Astrocyte of the hippocampus (primary cell): ENCODE data around the gene F12.
"Not testable (repeated sequence)": the region's sequence is repeated elsewhere in the genome, so short reads cannot be mapped to it uniquely, and the experiment has no call there.

Experiments
- DNase-seq: peaks from one replicate; pipeline ENCODE4 v3.0.0; 2011; ENCODE audit warnings: low read depth, low spot score

The F12 gene

DNA sequence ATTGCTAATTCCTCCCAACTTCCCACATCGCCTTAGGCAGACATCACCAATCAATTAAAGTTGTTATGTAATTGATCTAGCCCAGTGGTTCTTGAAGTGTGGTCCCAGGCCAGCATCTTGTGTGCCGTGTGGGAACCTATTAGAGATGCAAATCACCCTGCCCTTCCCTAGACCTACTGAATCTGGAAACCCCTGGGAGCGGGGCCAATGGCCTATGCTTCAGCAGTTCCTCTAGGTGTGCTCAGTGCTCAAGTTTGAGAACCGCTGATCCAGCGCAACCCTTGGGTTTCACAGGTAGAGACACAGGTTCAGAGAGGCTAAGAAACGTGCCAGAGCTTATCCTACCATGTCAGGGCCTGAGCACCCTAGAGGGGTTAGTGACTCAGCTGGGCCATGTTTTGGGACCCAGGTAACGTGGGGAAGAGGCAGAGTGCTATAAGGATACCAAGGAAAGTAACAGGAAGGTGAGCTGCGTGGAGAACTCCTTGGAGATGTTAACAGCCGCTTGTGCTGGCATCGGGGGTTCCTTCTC lies 20.8 kb downstream of the F12 start:
- DNase-seq = no peak

DNA sequence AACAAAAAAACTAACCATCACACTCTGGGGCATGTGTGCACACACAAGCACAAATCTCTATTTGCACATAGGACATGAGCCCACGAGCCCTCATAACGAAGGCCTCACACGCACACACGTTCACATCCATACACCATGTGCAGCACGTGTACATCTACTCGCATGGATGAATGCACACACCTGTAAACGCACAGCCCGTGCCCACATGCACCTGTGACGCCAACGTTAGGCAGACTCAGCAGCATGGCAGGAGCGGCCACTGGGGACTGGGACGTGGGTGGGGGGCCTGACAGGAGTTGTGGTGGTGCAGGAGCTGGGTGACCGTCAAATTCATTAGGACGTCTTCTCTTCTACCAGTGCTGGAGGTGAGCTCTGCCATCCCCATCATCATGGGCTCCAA lies 22.0 kb downstream of the F12 start:
- DNase-seq = no peak

DNA sequence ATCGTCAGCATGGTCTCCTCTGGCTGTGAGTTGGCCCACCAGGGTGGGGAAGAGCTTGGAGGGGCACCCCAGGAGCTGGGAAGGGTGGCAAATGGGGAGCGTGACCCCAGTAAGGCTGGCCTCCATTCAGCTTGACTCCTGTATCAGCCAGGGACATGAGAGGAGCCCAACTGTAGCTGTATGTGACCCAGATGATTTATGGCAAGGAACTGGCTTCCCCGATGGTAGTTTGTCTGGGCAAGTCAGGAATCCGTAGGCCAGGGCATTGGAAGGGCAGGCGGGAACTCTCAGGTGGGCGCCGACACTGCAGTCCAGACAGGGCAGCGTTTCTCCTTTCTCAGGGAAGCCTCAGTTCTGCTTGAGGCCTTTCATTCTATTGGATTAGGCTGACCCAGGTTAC lies 22.8 kb downstream of the F12 start:
- DNase-seq = no peak

DNA sequence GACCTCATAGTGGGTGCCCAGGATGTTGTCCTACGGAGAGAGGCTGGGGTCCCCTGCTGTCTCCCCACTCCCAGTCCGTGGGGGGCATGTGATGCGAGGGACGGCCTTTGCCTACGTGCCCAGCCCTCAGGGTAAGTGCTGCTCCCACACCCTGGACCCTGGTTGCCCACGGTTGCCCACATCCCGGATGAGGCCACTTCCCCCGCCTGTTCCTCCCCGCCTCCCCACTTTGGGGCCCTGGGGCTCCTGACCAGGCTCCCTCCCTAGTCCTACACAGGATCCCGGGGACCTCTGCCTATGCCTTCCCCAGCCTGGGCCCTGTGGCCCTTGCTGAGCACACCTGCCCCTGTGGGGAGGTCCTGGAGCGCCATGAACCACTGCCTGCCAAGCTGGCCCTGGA lies 23.6 kb downstream of the F12 start:
- DNase-seq = no peak

DNA sequence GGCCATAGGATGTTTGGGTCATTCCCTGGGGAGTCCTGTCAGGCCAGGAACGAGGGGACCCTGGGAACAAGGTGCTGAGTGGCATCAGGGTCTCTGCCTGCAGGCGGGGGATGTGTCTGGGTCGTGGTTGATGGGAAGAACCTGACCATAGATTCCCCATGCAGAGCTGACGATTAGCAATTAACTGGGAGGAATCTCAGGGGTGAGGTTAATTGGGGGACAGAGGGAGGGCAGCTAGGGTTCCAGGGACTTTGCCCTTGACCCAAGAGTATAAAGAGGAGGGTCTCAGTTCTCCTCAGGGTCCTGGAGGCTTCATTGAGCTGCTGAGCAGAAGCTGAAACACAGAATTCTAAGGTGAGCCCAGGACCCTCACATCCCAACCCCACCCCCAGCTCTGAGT lies 25.2 kb downstream of the F12 start, which contains the start of gene SLC34A1:
Gene SLC34A1, plus strand, starts transcription at position 301 of the 400 bp plus-strand sequence. CDS start 1,308 bp downstream, outside the sequence.
- DNase-seq = no peak

DNA sequence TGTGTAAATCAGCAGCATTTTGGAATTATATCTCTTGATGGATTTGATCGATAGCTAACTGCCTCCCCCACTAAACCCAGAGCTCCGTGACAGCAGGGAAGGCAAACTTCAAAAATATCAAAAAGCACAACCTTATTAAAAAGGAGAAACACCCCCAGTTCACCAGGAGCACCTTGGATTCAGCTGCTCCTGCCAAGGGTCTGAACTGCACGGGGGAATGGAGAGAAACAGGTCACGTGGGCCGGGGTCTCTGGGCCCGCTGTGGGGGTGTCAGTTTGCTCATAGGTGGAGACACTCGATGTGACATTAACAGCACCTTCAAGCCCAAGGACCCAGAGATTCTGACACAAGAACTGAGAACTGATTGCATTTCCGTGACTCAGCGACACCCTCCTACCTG lies 26.2 kb downstream of the F12 start:
- no peak for DNase-seq

DNA sequence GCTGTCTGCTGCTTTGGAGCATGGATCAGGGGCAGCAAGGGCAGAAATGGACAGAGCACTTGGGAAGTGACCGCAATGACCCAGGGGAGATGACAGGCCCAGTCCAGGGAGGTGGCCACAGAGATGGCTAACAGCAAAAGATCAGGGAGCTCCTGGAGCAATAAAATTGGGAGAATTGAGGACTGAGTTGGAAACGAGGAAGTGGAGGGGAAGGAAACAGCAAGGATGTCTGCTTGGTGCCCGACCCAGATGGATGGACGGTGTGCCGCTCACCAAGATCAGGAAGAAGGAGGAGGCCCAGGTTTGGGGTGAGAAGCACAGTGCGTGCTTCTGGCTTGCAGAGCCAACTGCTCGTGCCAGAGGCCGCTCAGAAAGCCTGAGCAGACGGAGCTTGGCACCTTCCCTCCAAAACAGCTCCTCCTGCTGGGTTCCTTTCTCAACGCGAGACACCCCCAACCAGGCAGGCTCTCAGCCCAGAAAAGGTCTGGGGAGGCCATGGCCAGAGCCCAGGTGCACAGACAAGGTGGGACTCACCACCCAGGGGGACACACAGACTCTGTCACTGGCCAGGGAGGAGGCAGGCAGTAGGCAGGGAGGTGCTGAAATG lies 26.8 kb downstream of the F12 start:
- peak; percentile 54 for DNase-seq

DNA sequence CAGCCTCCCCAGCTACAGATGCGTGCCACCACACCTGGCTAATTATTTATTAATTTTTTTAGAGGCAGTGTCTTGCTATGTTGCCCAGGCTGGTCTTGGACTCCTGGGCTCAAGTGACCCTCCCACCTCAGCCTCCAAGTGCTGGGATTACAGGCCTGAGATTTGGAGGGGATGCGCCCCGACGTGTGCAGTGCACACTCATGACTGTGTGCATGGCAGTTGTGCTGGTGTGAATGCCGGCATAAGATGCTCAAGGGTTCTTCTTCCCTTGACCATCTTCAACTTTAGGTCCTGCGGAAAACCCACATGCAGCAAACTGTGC lies 28.6 kb downstream of the F12 start:
- DNase-seq = no peak

DNA sequence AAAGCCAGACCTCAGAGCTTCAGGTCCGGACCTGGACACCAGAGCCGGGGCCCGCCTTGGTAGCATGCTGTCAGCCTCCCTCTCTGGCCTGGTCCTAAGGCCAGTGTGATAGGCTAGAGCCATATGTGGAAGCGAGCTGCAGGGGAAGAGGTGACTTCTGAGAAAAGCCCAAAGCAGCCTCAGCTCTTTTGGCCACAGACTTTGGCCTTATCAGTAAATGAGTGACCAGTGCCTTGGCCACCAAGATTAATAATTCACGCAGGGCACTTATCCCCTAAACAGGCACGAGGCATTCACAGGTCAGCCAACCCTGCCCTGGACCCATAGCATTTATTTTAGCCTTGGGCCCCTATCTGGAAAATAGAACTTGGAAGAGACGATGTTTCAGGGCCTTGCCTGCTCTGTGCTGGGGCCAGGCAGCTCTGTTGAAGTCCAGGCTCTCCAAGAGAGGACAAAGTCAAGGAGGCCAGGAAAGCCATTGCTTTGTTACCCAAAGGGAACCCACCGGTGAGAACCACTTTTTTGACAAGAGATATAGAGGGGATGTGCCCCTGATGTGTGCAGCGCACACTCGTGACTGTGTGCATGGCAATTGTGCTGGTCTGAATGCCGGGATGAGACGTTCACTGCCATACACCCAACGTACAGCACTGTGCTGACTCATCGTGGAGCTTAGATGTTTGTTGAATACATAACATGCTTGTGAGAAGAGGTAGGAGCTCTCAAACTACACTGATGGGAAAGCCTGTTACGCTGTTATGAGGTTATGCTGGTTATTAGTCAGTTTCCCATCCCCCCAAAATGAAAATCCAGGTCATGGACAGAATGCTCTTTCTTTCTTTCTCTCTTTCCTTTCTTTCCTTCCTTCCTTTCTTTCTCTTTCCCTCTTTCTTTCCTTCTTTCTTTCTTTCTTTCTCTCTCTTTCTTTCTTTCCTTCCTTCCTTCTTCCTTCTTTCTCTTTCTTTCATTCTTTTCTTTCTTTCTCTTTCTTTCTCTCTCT lies 30.2 kb downstream of the F12 start:
- DNase-seq = peak; percentile 78

DNA sequence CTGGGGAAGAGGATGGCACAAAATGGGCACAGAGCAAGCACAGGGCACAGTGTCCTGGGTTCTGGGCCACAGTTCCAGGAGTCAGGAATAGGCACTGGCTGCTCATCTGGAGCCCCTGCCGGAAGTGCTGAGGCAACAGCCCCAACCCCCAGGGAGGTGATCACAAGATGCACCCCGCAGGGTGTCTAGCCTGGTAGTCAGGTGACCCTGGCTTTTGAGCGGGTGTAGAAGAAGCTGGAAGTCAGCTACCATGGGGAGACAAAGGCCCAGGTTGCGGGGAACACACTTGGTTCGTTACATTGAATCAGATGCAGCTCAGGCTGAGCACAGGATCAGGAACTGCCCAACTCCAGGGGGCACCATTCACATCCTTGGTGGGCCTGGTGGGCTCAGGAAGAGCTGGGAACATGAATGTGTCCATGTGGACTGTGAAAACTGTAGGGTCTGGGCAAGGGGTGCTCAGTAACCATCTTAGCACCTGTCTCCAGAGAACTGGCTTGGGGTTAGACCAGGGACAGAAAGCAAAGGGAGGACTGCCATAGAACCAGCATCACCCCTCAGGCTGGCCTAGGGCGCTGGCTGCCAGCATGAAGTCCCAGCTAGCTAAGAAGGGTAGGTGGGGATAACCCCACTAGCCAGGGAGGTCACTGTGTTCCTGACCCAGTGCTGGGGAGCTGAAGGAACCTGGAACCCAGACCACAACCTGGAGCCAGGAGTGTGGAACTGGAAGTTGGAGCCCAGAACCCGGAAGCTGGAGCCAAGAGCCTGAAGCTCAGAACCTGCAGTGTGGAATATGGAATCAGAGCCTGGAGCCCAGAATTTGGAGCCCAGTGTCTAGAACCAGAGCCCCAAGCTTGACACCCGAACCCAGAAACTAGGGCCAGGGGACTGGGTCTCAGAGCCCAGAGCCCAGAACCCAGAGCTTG lies 31.2 kb downstream of the F12 start:
- no peak for DNase-seq

DNA sequence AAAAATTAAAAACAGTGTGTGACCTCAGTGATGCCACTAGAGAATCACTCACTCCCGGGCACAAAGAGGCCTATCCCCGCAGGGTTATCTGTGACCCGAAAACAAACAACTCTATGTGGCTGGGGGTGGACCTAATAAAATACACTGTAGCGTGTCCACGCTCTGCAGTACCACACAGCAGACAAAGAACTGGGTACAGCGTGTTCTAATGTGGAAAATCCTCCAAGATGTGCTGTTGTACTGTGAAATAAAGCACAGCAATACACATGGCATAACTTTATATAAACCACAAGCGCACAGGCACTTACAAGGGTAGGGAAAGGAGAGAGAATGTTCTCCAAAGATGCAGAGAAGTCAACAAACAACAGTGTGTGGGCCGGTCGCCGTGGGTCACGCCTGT lies 33.3 kb downstream of the F12 start:
- no peak for DNase-seq

DNA sequence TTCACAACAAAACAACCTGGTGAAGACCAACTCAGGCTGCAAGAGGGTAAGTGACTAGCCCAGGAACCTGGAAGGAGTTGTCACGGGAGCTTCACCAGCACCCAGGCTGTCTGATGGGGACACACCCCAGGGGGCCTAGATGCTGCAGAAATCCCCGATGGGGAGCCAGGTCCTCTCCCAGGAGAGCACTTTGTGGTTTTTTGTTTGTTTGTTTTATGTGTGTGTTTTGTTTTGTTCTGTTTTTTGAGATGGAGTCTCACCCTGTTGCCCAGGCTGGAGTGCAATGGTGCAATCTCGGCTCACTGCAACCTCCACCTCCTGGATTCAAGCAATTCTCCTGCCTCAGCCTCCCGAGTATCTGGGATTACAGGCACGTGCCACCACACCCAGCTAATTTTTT lies 33.8 kb downstream of the F12 start:
- DNase-seq = not testable (repeated sequence)

DNA sequence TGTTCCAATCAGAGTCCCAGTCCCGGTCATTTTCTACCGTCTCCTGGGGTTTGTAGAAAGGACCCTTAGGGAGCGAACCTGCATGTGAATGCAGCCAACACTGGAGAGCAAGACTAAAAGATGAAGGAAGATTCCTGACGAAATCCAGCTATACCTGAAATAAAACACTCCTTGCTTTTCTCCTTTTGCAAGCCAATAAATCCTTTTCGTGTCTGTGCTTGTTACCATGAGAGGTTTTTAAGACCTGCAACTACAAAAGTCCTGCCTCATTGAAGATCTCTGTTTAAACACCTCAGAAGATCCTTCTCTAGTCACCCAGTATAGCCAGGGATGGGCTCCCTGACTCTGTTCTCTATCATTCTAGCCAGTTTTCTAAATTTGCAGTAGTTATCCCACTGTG lies 35.2 kb downstream of the F12 start:
- no peak for DNase-seq

DNA sequence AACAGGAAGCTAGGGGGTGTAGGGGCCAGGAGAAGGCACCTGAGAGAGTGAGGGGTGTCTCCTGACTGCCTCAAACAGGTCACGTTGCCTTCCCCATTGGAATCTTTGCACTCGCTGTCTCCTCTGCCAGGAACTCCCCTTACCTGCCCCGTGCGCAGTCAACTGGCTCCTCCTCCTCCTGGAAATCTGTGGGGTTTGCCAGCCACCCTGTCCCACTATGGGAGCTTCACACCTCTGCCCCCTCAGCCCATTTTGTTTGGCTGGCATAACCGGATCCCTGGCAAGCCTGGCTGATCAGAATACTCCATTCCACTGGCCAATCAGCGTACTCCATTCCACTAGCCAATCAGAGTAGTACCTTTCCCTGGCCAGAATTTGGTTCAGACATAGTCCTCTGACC lies 35.6 kb downstream of the F12 start:
- no peak for DNase-seq

DNA sequence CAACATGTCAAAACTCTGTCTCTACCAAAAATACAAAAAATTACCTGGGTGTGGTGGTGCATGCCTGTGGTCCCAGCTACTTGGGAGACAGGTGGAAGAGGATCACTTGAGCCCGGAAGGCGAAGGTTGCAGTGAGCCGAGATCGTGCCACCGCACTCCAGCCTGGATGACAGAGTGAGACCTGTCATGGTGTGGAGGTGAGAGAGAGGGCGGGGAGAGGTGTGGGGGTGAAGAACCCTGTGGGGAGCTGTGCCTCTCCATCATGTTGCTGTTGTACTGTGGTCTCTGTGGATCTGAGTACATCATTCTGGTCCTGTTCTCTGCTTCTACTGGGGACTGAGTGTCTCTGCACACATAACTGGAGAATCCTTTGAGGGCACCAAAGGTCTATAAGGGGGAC lies 36.5 kb downstream of the F12 start:
- no peak for DNase-seq

DNA sequence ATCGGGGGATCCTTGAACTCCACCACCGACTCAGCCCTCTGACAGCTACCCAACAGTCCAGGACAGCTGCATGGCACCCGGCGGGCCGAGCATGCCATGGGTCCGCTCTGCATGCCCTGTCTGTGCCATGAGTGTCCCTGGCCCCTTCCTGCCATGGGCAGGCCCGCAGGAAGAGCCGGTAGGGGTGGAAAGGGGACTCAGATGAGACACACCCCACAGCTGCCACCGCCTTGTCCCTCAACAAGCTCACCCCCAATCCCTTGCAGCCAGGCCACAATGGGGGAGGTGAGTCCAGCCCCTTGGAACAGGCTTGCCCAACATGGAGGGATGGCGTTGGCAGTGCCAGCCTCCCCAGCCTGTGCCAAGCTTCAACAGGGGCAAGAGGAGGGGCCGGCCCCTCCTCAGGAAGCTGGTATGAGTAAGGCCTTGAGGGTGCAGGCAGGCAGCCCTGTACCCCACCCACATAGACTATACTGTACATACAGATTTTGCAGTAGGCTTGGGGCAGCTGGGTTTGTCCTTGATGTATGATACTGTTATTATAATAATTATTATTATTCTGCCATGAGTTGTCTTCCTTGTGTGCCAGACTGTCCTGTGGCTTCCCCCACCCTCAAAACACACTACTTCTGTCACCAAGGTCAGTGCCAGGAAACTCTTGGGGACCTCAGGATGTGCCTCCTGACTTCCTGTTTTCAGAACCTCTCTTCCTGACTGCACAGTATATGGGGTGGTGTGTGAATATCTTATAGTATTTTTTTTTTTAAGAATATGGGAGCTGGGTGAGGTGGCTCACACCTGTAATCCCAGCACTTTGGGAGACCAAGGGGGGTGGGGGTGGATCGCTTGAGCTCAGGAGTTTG lies 37.1 kb downstream of the F12 start:
- DNase-seq = no peak

DNA sequence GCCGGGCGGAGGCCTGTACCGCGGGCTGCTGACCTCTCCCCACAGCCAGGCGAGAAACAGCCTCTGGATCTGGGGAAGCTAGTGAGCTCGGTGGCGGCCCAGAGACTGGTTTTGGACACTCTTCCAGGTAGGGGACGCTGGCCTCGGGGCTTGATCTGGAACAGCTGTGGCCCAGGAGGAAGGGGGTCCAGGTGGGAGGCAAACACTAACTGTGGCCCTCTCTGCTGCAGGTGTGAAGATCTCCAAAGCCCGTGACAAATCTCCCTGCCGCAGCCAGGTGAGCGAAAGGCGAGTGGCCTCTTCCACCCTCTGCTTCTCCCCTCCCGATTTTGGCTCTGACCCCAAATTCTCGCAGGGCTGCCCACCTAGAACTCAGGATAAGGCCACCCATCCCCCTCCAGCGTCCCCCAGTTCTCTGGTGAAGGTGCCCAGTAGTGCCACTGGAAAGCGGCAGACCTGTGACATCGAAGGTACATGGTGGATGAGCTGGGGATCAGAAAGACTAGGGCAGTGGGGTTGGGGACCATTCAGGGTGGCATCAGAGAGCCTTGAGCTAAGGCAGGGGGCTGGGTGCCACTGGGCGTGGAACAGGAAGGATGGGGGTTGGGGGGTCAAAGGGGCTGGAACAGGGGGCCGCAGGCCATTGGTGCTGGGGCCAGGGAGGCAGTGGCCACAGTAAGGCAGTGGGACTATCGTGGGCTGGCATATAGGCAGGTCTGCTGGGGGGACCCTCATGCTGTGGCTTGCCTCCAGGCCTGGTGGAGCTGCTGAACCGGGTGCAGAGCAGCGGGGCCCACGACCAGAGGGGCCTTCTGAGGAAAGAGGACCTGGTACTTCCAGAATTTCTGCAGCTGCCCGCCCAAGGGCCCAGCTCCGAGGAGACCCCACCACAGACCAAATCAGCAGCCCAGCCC lies 38.0 kb downstream of the F12 start:
- no peak for DNase-seq

DNA sequence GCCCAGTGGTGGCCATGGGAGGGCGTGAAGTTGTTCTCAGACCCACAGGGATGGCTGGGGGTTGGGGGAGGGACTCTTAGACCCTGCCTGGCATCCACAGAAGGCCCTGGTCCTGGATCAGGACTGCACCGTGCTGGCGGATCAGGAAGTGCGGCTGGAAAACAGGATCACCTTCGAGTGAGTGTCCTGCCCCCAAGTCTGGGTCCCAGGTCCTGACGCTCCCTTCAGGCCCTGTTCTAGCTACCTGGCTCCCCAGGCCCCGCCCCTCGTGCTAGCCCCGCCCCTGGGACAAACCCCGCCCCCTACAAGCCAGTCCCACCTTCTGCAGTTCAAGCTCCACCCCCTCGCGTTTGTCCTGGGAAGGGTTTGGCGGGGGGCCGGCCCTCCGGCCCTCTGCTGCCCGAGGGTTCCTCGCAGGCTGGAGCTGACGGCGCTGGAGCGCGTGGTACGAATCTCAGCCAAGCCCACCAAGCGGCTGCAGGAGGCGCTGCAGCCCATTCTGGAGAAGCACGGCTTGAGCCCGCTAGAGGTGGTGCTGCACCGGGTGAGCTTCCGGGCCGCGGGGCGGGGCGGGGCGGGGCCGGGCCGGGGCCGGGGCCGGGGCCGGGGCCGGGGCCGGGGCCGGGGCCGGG lies 38.8 kb downstream of the F12 start:
- DNase-seq = peak; percentile 98
